Common myeloid progenitor, CD34-positive (primary cell): Measurements from ENCODE around the gene PTGES3L.
"Not testable (repeated sequence)": the region's sequence is repeated elsewhere in the genome, so short reads cannot be mapped to it uniquely, and the experiment has no call there.

Experiments
- CTCF ChIA-PET: fragments of 350-600 bp; sonication (Branson Sonifier 250); formaldehyde crosslinking; loops from one replicate; lab custom pipeline; 2021; ENCODE audit warnings: antibody characterized with exemption; lab: Charles Lee
- POLR2A ChIA-PET: fragments of 350-600 bp; sonication (Branson Sonifier 250); formaldehyde crosslinking; loops from one replicate; lab custom pipeline; 2021; ENCODE audit warnings: antibody characterized with exemption; lab: Charles Lee
- DNase-seq, 3 donors: peaks; one replicate each; pipeline versions ENCODE4 v3.0.0 to v3.0.0-alpha.2; 2013
- H3K27ac ChIP-seq, 2 experiments: 1 replicate in 1 of 2; 2 replicates in 1 of 2; pipeline ENCODE4 v1.7.0; 2013; ENCODE audit warnings: inconsistent platforms in 2 of 2, low read length in 2 of 2, mild to moderate bottlenecking in 2 of 2, low read depth in 1 of 2, moderate library complexity in 1 of 2; ENCODE audit not compliant: severe bottlenecking in 2 of 2, insufficient read depth in 1 of 2, poor library complexity in 1 of 2
- H3K27me3 ChIP-seq, 5 experiments: replicated peaks in 2 of 5; 1 replicate in 3 of 5; 2 replicates in 2 of 5; pipeline versions ENCODE4 v1.6.1 to v1.7.0; 2013; ENCODE audit warnings: low read length in 4 of 5, mild to moderate bottlenecking in 2 of 5, moderate library complexity in 2 of 5, inconsistent platforms in 1 of 5; ENCODE audit not compliant: insufficient read depth in 5 of 5, control insufficient read depth in 4 of 5
- H3K36me3 ChIP-seq, 4 experiments: 1 replicate in 2 of 4; 2 replicates in 2 of 4; pipeline versions ENCODE4 v1.6.1 to v1.7.0; 2013; ENCODE audit warnings: low read length in 3 of 4, control low read depth in 1 of 4, mild to moderate bottlenecking in 1 of 4; ENCODE audit not compliant: control insufficient read depth in 4 of 4, insufficient read depth in 4 of 4
- H3K4me1 ChIP-seq, 4 experiments: 1 replicate in 3 of 4; 2 replicates in 1 of 4; pipeline versions ENCODE4 v1.6.1 to v1.7.1; 2013; ENCODE audit warnings: low read length in 3 of 4, mild to moderate bottlenecking in 3 of 4, control low read depth in 1 of 4, inconsistent platforms in 1 of 4, moderate library complexity in 1 of 4; ENCODE audit not compliant: control insufficient read depth in 4 of 4, insufficient read depth in 4 of 4; ENCODE audit errors: control extremely low read depth in 1 of 4
- H3K4me3 ChIP-seq, 7 experiments: 1 replicate in 4 of 7; 2 replicates in 3 of 7; pipeline versions ENCODE4 v1.5.1 to v1.7.0; 2013; ENCODE audit warnings: mild to moderate bottlenecking in 7 of 7, low read length in 6 of 7, moderate library complexity in 6 of 7, inconsistent platforms in 2 of 7, low read depth in 2 of 7, control low read depth in 1 of 7; ENCODE audit not compliant: insufficient read depth in 4 of 7, control insufficient read depth in 1 of 7; ENCODE audit errors: extremely low read depth in 1 of 7
- H3K9me3 ChIP-seq, 5 experiments: 1 replicate in 4 of 5; 2 replicates in 1 of 5; pipeline versions ENCODE4 v1.6.1 to v1.7.1; 2013; ENCODE audit warnings: low read length in 4 of 5, mild to moderate bottlenecking in 2 of 5, inconsistent platforms in 1 of 5, low read depth in 1 of 5, moderate library complexity in 1 of 5; ENCODE audit not compliant: control insufficient read depth in 4 of 5, insufficient read depth in 2 of 5; ENCODE audit errors: control extremely low read depth in 1 of 5
- WGBS: methylation state at CpG from one replicate; pipeline ENCODE4 v1.1.5; 2013; ENCODE audit not compliant: insufficient coverage; 5-methylcytosine and 5-hydroxymethylcytosine counted together

The PTGES3L gene

GRCh38 chr17:43000894-43001293 is 21.0 kb upstream of the PTGES3L start:
- H3K27me3 ChIP-seq, POLR2A ChIA-PET, DNase-seq, H3K4me3 ChIP-seq, H3K9me3 ChIP-seq: not testable (repeated sequence)
- CTCF ChIA-PET: interaction anchor here (1.0 to 1.3 kb wide), 2 partner anchors 18 to 21 kb away, joined by 4 to 5 read pairs; partner anchors contain the start of gene VAT1
- WGBS: 97% methylated on average over 13 of the region's 13 CpGs
- Histone ChIP-seq H3K36me3 (peaks cover 4 to 44% (median 35%) of the 10 kb centered on the region in 4 experiments), H3K27ac (peak overlapping the region in 1 of 2 experiments; percentile 61), H3K4me1 (peaks cover 4 to 27% (median 19%) of the 10 kb centered on the region in 4 experiments)

GRCh38 chr17:42999003-42999525 is 19.2 kb upstream of the PTGES3L start:
- Histone ChIP-seq H3K9me3 (no peaks in the 10 kb centered on the region), H3K27ac (peak overlapping the region; percentile 97 to 99), H3K36me3 (peaks cover 2 to 50% (median 38%) of the 10 kb centered on the region in 4 experiments), H3K4me3 (peak overlapping the region; percentile 75 to 97 (median 93)), H3K27me3 (no peaks in the 10 kb centered on the region), H3K4me1 (peaks cover 4 to 27% (median 19%) of the 10 kb centered on the region in 4 experiments)
- ChIA-PET CTCF (interaction anchor here (0.8 to 2.8 kb wide), 5 partner anchors 9 to 155 kb away, joined by 3 to 12 read pairs (median 9); partner anchors contain the start of gene AOC2), POLR2A (interaction anchor here (0.5 to 1.5 kb wide), 4 partner anchors 8 to 369 kb away, joined by 3 to 11 read pairs (median 4); partner anchors contain the start of gene AARSD1)
- DNase-seq: no peak
- 27% methylated on average over 7 of the region's 10 CpGs for WGBS

- ChIA-PET CTCF (interaction anchor here (0.8 to 2.8 kb wide), 13 partner anchors 8 to 154 kb away, joined by 3 to 12 read pairs (median 4); partner anchors contain the start of genes AARSD1, AOC2, IFI35 and RUNDC1), POLR2A (interaction anchor here (0.5 to 1.5 kb wide), 12 partner anchors 9 to 604 kb away, joined by 3 to 11 read pairs (median 3); partner anchors contain the start of genes AARSD1 and NBR1)
- Histone ChIP-seq H3K4me3 (peak within 1 kb of the TSS; percentile 75 to 97 (median 93)), H3K27ac (peak within 1 kb of the TSS; percentile 97 to 99), H3K36me3 (peaks cover 2 to 47% (median 37%) of the 10 kb centered on the region in 4 experiments), H3K27me3 (no peaks in the 10 kb centered on the region), H3K9me3 (no peaks in the 10 kb centered on the region), H3K4me1 (peaks cover 4 to 27% (median 19%) of the 10 kb centered on the region in 4 experiments)
- under 1% methylated on average over 42 of the region's 49 CpGs for WGBS
- peak; percentile 100 for DNase-seq
Observed at GRCh38 chr17:42997984-42998938, 18.4 kb upstream of the PTGES3L start, which contains the start of gene RPL27. Gene RPL27 (plus strand): TSS chr17:42998419. CDS start chr17:42998751, 332 bp downstream.

GRCh38 chr17:42997390-42997983 is 17.6 kb upstream of the PTGES3L start:
- ChIA-PET POLR2A (interaction anchor here (0.6 to 1.5 kb wide), 12 partner anchors 10 to 604 kb away, joined by 3 to 11 read pairs (median 3); partner anchors contain the start of genes AARSD1 and NBR1), CTCF (interaction anchor here (0.8 to 2.8 kb wide), 11 partner anchors 9 to 153 kb away, joined by 3 to 12 read pairs (median 4); partner anchors contain the start of genes AARSD1, AOC2, IFI35 and RUNDC1)
- no peak for DNase-seq
- H3K4me1 ChIP-seq: peaks cover 4 to 27% (median 19%) of the 10 kb centered on the region in 4 experiments
- WGBS: 36% methylated on average over 2 of the region's 5 CpGs
- H3K27ac ChIP-seq: peak overlapping the region in 1 of 2 experiments; percentile 64
- H3K36me3 ChIP-seq: peaks cover 7 to 47% (median 38%) of the 10 kb centered on the region in 4 experiments
- no peaks in the 10 kb centered on the region for H3K9me3 ChIP-seq
- H3K27me3 ChIP-seq: no peaks in the 10 kb centered on the region
- peak overlapping the region in 6 of 7 experiments; percentile 25 to 93 (median 72) for H3K4me3 ChIP-seq

GRCh38 chr17:42993913-42994312 is 14.0 kb upstream of the PTGES3L start:
- H3K27ac ChIP-seq, H3K9me3 ChIP-seq, DNase-seq, H3K27me3 ChIP-seq, H3K4me3 ChIP-seq: not testable (repeated sequence)
- ChIA-PET CTCF (interaction anchor here (1.0 kb wide), 1 partner anchor 9 kb away, joined by 3 read pairs; no protein-coding TSS in a partner anchor), POLR2A (interaction anchor here (0.6 kb wide), 1 partner anchor 30 kb away, joined by 8 read pairs; no protein-coding TSS in a partner anchor)
- peaks cover 1 to 11% (median 8%) of the 10 kb centered on the region in 4 experiments for H3K4me1 ChIP-seq
- 100% methylated on average over 9 of the region's 10 CpGs for WGBS
- H3K36me3 ChIP-seq: peaks cover 20 to 46% (median 40%) of the 10 kb centered on the region in 4 experiments

GRCh38 chr17:42992872-42993271 is 13.0 kb upstream of the PTGES3L start:
- ChIA-PET POLR2A (interaction anchor here (0.7 kb wide), 1 partner anchor 38 kb away, joined by 3 read pairs; no protein-coding TSS in a partner anchor), CTCF (interaction anchor here (1.0 to 1.8 kb wide), 2 partner anchors 8 to 64 kb away, joined by 3 to 4 read pairs; no protein-coding TSS in a partner anchor)
- peaks cover 24 to 56% (median 45%) of the 10 kb centered on the region in 4 experiments for H3K36me3 ChIP-seq
- 100% methylated on average over 4 of the region's 5 CpGs for WGBS
- DNase-seq: no peak
- H3K4me3 ChIP-seq: no peak overlapping the region
- H3K27ac ChIP-seq: no peak overlapping the region
- H3K27me3 ChIP-seq: no peaks in the 10 kb centered on the region
- peaks cover 0 to 11% (median 6%) of the 10 kb centered on the region in 4 experiments for H3K4me1 ChIP-seq
- no peaks in the 10 kb centered on the region for H3K9me3 ChIP-seq
